ENCODE measurements around the gene AFF2. TPM values are rescaled to one million over a fixed set of nuclear protein-coding genes. Genes with fewer than 3 reads are reported as not detected.

Gene AFF2
- total RNA-seq, 3 donors from 2014 or later, result 4.6 to 41.0 (median 5.7) TPM

DNA sequence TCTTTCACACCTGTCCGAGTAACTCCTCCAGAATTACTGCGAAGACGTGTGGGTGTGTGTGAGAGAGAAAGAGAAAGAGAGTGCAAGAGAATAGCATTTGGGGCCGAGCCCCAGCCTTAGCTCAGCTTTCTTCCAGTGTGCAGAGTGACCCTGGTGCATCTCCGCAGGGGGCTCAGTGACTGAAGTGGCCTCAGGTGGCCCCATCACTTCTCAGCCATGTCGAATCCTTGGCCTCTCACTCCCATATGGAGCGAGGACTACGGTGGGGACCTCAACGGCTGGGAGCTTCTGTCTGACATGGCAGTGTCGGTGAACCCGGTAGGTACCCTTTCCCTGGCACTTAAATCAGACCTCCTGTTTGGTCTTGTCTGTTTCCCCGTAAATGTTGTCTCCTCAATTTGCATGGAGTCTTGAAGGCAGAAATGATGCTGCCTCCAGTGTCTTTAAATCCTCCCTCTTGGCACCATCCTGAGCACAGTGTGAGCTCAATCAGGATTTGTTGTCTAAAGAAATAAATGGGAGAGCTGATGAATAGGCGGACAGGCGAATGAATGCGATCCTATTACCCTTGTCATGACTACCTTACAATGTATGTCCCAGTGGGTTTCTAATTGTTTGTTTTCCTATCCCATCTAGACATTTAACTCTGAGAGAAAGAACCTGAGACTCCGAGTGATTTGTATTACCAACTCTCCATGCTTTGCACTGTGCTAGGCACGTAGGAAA lies 305.9 kb downstream of the AFF2 start:
- Histone ChIP-seq H3K9me3 (no peaks in the 10 kb centered on the region), H3K4me3 (no peak overlapping the region), H3K27ac (no peak overlapping the region), H3K36me3 (no peaks in the 10 kb centered on the region), H3K27me3 (peaks cover 0 to 4% of the 10 kb centered on the region in 2 donors), H3K4me1 (no peaks in the 10 kb centered on the region)
- no peak for DNase-seq (ENCODE audit: low spot score in 2 of 2)
- intact Hi-C loops (cut with DNase I; ENCODE audit: low total_unique reads), result no loop called here
- TF ChIP-seq CTCF (IDR thresholded peaks at IDR 0.05) (no peak), POLR2AphosphoS5 (IDR thresholded peaks at IDR 0.05) (no peak), POLR2A (IDR thresholded peaks at IDR 0.05) (no peak)

- H3K9me3 ChIP-seq, result no peaks in the 10 kb centered on the region
- no peak for TF ChIP-seq POLR2AphosphoS5 (IDR thresholded peaks at IDR 0.05)
- TF ChIP-seq CTCF (IDR thresholded peaks at IDR 0.05), result no peak
- TF ChIP-seq POLR2A (IDR thresholded peaks at IDR 0.05), result no peak
- H3K36me3 ChIP-seq, result no peaks in the 10 kb centered on the region
- H3K27me3 ChIP-seq, result peaks cover 0 to 8% of the 10 kb centered on the region in 2 donors
- no peak overlapping the region for H3K4me3 ChIP-seq
- intact Hi-C loops (cut with DNase I; ENCODE audit: low total_unique reads), result no loop called here
- DNase-seq (ENCODE audit: low spot score in 2 of 2), result no peak
- no peak overlapping the region for H3K27ac ChIP-seq
- no peaks in the 10 kb centered on the region for H3K4me1 ChIP-seq
Observed at GRCh38 chrX:148808833-148809232, 308.4 kb downstream of the AFF2 start.

DNA sequence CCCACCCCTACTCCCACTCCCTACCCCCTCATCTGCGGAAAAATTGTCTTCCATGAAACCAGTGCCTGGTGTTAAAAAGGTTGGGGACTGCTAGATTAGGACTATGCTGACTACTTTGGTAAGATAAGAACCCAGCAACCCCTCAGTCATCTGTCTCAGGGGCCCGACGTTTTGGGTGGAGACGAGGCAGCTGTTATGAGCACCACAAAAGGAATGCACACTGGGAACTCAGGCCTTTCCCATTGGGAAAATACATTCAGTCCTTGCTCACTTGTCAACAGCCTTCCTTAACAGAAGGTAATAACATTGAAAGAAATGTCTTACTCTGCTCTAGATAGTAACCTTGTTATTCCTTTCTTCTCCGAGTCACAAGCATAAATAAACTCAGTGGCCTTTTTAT lies 310.8 kb downstream of the AFF2 start:
- Histone ChIP-seq H3K4me3 (no peak overlapping the region), H3K27me3 (peaks cover 0 to 7% of the 10 kb centered on the region in 2 donors), H3K36me3 (no peaks in the 10 kb centered on the region), H3K4me1 (no peaks in the 10 kb centered on the region), H3K9me3 (no peaks in the 10 kb centered on the region), H3K27ac (no peak overlapping the region)
- no peak for TF ChIP-seq CTCF (IDR thresholded peaks at IDR 0.05)
- TF ChIP-seq POLR2A (IDR thresholded peaks at IDR 0.05), result no peak
- no peak for TF ChIP-seq POLR2AphosphoS5 (IDR thresholded peaks at IDR 0.05)
- no peak for DNase-seq (ENCODE audit: low spot score in 2 of 2)
- intact Hi-C loops (cut with DNase I; ENCODE audit: low total_unique reads), result no loop called here

DNA sequence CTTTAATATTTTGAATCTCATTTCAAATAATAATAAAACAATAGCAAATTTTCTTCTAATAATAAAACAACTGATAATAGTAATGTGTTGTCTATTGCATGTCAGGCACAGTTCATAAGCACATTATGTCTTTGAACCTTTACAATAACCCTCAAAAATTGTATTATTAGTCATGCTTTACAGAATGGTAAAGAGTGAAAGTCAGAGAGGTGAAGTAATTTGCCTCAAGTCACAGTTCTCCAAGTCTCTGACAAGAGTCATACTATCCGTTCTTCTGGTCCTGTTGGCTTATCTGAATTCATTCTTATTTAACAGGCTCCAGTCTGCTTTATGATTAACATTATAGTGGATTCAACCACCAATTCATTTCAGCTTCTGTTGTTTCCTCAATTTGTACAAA lies 313.0 kb downstream of the AFF2 start:
- H3K9me3 ChIP-seq, result no peaks in the 10 kb centered on the region
- intact Hi-C loops (cut with DNase I; ENCODE audit: low total_unique reads), result no loop called here
- no peak overlapping the region for H3K27ac ChIP-seq
- peaks cover 0 to 4% of the 10 kb centered on the region in 2 donors for H3K27me3 ChIP-seq
- H3K36me3 ChIP-seq, result no peaks in the 10 kb centered on the region
- no peaks in the 10 kb centered on the region for H3K4me1 ChIP-seq
- no peak overlapping the region for H3K4me3 ChIP-seq
- TF ChIP-seq POLR2AphosphoS5 (IDR thresholded peaks at IDR 0.05) (no peak), POLR2A (IDR thresholded peaks at IDR 0.05) (no peak)
- no peak for DNase-seq (ENCODE audit: low spot score in 2 of 2)

DNA sequence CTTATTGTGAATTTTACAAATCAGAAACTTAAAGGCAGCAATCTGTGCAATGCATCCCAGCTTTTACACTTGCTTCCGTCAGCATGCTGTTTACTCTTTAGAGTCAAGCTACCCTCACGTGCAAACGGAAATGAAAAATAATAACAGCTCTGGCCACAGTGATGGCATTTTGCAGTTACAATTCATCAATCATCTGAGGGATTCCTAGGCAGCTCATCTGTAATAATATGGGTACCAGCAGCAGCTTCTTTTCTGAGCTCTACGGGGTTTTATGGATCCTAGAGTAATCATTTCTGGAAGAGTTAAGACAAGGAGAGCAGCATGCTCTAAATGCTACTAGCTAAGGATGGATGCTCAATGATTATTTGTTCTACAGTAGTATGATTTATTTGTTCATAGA lies 313.6 kb downstream of the AFF2 start:
- intact Hi-C loops (cut with DNase I; ENCODE audit: low total_unique reads), result no loop called here
- Histone ChIP-seq H3K27me3 (peaks cover 0 to 4% of the 10 kb centered on the region in 2 donors), H3K4me1 (no peaks in the 10 kb centered on the region), H3K36me3 (no peaks in the 10 kb centered on the region), H3K4me3 (no peak overlapping the region), H3K9me3 (no peaks in the 10 kb centered on the region), H3K27ac (no peak overlapping the region)
- no peak for DNase-seq (ENCODE audit: low spot score in 2 of 2)
- no peak for TF ChIP-seq CTCF (IDR thresholded peaks at IDR 0.05)
- no peak for TF ChIP-seq POLR2A (IDR thresholded peaks at IDR 0.05)
- no peak for TF ChIP-seq POLR2AphosphoS5 (IDR thresholded peaks at IDR 0.05)
